GM19043 (cell line): ENCODE data around the gene CNNM4.

ENCODE experiments used
- ATAC-seq: cut with Tn5 transposase; IDR thresholded peaks from one replicate; pipeline ENCODE4 v1.9.1; 2021; ENCODE audit warnings: low read depth; ENCODE audit not compliant: unreplicated experiment

The CNNM4 gene

GRCh38 chr2:96760036-96760985, at the start of gene CNNM4:
Gene CNNM4 (plus strand): TSS chr2:96760902. CDS start chr2:96761000, 98 bp downstream.
- ATAC-seq = peak; percentile 69

- ATAC-seq = no peak
These were observed 49.7 kb upstream of the CNNM4 start for GRCh38 chr2:96710985-96711384.

DNA sequence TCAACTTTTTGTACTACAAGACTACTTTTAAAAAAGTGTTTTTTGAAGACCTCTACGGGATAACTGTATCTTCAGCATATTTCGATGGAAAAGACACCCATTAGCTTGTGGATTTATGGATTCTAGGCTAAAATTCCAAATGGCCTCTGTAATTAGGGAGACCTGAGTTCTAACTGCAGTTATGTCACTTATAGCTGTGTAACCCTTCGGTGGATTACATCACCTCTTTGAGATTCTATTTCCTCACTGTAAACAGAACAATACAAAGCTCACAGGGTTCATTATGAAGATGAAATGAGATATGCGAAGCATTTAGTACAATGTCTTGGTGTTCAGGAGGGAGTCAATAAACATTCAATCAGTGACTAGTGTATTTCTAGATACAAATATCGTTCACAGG, 45.0 kb upstream of the CNNM4 start:
- no peak for ATAC-seq

- no peak for ATAC-seq
These were observed 44.3 kb upstream of the CNNM4 start for GRCh38 chr2:96716388-96716787.

GRCh38 chr2:96726131-96726530, 34.6 kb upstream of the CNNM4 start:
- ATAC-seq = no peak

GRCh38 chr2:96727431-96727830, 33.3 kb upstream of the CNNM4 start:
- ATAC-seq = no peak

- no peak for ATAC-seq
These were observed 31.0 kb upstream of the CNNM4 start for GRCh38 chr2:96729748-96730147.

DNA sequence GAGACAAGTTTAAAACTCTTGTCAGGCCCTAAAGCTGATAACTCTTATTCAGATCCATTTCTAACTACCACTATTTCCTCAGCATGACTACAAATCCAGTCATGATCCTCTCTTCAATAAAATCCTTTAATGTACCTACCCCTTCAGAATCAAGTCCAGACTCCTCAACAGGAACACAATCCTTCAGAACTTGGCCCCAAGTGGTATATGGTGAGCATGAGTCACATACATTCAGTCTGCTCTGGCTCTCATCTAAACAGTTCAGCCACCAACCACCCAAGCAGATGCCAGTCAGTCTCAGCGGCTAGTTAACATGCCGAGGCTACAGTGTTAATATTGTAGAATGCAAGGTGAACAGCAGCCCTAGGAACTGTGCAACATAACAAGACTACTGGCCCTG, 30.5 kb upstream of the CNNM4 start:
- ATAC-seq = no peak

- no peak for ATAC-seq
These were observed 26.8 kb upstream of the CNNM4 start for GRCh38 chr2:96733931-96734330.

DNA sequence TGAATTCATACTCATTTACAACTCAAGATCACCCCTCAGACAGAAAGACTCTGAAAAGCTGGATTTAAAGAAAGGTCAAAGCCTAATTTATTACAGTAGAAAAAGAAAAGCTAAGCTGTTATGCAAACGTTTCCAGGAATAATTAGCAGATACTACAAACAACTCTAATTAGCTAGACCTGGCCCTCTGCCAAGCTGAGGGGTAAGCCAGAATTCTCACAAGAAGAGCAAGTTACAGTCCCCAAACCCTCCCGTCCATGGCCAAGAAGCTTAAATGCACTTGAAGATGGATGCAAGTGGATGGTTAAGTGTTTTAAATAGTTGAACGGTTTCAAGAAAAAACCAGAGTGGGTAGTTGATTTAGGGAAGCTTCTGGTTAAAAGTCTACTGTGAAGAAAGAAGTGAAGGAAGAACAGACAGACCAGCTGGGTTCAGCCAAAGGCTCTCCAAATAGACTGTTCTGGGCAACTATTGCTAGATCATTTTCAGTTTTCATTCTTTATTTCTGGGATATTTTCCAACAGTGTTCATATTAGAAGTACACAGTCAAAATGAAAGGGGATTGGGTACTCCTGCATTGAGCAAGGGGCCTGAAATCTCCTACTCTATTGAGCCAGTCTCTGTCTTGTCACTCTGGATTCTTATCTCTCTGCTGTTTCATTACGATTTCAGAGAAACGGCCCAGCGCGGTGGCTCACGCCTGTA, 25.7 kb upstream of the CNNM4 start:
- no peak for ATAC-seq

GRCh38 chr2:96737251-96737650, 23.5 kb upstream of the CNNM4 start:
- no peak for ATAC-seq

DNA sequence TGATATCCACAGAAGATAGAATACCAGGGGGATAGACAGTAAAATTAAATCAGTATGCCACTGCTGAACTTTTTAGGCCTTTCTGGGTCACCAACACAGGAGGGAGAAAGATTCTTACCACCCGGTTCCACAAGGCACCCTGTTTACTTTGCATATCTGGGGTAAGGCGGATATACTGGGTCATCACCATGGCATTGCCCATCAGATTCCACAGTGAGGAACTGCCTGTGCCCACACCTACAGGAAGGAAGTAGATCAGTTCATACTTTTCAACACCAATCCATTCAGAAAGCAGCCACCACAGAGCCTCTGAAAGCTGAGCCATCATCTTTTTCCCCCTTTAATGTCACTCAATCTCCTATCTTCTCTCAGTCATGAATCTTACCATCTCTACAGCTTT, 22.9 kb upstream of the CNNM4 start:
- ATAC-seq = no peak

DNA sequence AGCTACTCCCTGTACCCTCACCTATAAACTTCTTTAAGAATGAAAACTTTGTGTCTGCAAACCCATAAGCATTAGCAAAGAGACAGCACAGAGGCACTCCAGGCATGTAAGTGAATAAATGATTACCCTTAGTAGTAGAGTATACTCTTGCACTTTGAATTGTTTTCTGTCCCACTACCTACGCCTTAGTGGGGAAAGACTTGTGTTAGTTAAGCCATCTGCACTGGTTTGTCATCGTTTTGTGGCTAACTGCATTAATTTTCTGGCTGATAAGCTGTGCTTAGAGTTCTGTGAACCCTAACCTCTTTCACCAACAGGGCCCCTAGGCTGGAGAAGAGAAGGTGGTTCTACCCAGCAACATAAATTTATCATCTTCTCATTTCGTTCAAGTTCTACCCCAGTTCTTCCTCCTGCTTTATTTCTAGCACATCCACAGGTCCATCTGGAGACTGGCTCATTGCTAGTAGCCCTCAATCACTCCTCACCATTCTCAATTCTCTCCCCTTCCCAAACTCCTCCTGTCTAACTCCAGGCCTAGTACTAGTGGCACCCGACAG, 21.5 kb upstream of the CNNM4 start:
- no peak for ATAC-seq

- peak; percentile 100 for ATAC-seq
These were observed 20.9 kb upstream of the CNNM4 start, which contains the start of gene LMAN2L for GRCh38 chr2:96739633-96740428. Gene LMAN2L (minus strand): TSS chr2:96740064. CDS start chr2:96740040, 24 bp downstream.

GRCh38 chr2:96747061-96747617, 13.6 kb upstream of the CNNM4 start:
- ATAC-seq = no peak

GRCh38 chr2:96751800-96752199, 8.9 kb upstream of the CNNM4 start:
- ATAC-seq = no peak

DNA sequence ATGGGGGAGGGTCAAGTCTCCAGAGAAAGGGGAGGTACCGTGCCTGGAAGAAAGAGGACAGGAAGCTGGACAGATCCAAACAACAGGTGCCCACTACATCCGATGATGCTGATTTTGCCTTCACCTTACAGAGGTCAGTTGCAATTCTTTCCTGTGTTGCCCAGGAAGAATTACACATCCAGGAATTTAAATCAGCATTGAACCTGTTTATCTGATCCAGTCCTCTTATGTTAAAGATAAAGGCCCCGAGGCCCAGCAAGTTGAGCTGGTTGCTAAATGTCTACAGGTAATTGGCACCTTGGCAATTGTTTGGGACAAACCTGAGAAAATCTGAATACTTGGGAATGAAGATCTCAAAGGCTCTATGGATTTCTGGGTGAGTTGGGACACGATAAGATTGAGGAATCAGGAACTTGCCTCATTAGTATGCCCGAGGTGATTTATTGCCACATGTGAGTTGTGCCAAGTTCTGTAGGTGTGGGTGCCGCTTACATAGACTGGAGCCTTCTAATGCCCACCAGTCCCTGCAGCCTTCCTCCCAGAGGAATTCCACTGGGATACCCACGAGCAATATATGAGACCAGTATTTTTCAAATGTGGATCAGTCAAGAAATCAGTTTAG, 6.9 kb upstream of the CNNM4 start:
- ATAC-seq = no peak

DNA sequence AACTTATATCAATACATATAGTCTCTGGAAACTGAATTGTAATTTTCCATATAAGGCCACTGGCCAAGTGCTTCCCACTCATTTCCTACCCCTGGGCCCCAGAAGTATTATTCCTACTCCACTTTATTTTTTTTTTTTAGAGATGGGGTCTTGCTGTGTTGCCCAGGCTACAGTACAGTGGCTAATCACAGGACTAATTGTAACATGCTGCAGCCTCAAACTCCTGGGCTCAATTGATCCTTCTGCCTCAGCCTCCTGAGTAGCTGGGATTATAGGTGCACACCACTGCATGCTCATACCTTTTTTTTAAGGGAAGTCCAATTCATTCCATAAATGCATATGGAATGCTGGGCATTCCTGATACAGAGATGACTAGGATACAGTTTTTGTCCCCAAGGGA, 6.4 kb upstream of the CNNM4 start:
- ATAC-seq = no peak

DNA sequence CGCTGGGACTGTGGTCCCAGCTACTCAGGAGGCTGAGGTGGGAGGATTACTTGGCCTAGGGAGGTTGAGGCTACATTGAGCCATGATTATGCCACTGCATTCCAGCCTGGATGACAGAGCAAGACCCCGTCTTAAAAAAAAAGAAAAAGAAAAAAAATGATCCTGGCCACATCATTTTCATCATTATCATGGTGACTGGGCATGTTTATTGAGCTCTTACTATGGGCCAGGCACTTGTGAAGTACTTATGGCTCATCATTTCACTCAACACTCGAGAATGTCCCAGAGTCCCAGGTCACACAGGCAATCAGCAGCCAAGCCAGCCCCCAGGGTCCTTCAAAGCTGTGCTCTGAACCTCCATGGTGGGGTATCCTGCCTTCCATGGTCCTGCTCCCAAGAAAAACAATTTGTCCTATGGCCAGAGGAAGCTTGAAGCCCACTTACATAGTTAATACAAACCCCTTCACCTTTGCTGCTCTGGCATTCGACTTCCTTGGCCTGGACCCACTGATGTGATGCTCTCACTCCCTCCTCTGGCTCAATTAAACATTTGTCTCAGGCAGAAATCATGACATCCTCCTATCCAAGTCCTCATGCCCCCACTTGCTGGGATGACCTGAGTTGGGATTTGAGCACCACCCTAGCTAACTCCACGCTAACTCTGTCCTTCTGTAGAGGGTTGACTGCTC, 3.8 kb upstream of the CNNM4 start:
- no peak for ATAC-seq
